Activated CD4-positive, alpha-beta T cell treated with anti-CD3 and anti-CD28 coated beads, Interleukin-2, amount 10 ng/mL, durations not matched to agents 24 days and 14 days (primary cell): ENCODE data around the gene SCFD2. TPM values are rescaled to one million over a fixed set of nuclear protein-coding genes. Genes with fewer than 3 reads are reported as not detected.

Source experiments
- DNase-seq: peaks from one replicate; pipeline ENCODE4 v3.0.0; 2022
- H3K27ac Mint-ChIP-seq: one replicate; pipeline ENCODE4 v1.8.0; 2022; ENCODE audit warnings: mild to moderate bottlenecking, mixed read lengths
- H3K27me3 Mint-ChIP-seq: one replicate; pipeline ENCODE4 v1.8.0; 2022; ENCODE audit warnings: mixed read lengths
- H3K36me3 Mint-ChIP-seq: one replicate; pipeline ENCODE4 v1.8.0; 2022; ENCODE audit warnings: low read depth, mild to moderate bottlenecking, mixed read lengths
- H3K4me1 Mint-ChIP-seq: one replicate; pipeline ENCODE4 v1.8.0; 2021; ENCODE audit warnings: mixed read lengths
- H3K4me3 Mint-ChIP-seq: one replicate; pipeline ENCODE4 v1.8.0; 2022; ENCODE audit warnings: mild to moderate bottlenecking, moderate library complexity, mixed read lengths
- H3K9me3 Mint-ChIP-seq: one replicate; pipeline ENCODE4 v1.8.0; 2021; ENCODE audit warnings: mixed read lengths
- intact Hi-C: fragments of 100-400 bp; cut with micrococcal nuclease; formaldehyde crosslinking; loops from one replicate; pipeline ENCODE4 v1.15.1; 2023
- total RNA-seq: library from RNA; stranded (reverse); gene quantifications from 2 replicates; pipeline ENCODE4 v1.2.3, GENCODE V29; 2022

The SCFD2 gene
- total RNA-seq, 1 donor from 2014 or later: 39.9 TPM

DNA sequence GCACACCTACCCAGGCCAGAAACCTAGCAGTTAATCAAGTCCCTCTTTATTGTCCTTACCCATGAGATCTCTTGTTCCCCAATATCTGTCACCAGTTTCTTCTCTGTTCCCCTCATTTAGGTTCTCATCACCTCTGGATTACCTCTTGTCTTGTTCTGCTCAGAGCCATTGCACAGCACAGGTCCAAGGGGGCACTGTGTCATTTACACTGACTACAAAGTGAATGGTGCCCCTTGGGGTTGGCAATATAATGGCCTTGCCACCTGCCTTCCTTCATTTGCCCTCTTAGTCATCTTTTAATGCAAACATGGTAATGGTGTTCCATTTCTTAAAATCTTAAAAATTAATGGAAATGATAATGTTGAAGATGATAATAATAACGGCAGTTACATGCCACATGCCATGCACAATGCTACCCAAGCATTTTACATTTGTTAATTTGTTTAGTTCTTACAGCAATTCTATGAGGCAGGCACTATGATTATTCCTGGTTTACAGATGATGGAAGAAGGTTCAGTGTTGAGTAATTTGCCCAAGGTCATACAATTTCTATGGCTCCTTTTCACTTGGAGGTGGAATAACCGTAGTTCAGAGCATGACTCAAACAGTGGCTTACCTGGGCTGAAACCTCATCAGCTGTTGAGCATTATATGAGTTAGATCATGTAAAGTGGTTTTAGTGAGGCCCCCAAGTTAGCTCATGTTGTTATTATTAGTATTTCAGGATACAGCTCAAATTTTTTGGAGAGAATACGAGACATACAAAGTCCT lies 385.9 kb downstream of the SCFD2 start:
- H3K4me1 Mint-ChIP-seq: peaks cover 6% of the 10 kb centered on the region
- no peaks in the 10 kb centered on the region for H3K27me3 Mint-ChIP-seq
- H3K27ac Mint-ChIP-seq: no peak overlapping the region
- no peaks in the 10 kb centered on the region for H3K9me3 Mint-ChIP-seq
- no peaks in the 10 kb centered on the region for H3K36me3 Mint-ChIP-seq
- DNase-seq: no peak
- no peak overlapping the region for H3K4me3 Mint-ChIP-seq
- intact Hi-C loops: loop anchor here (5.0 kb wide), 1 partner anchor 268 kb away; no protein-coding TSS in a partner anchor

DNA sequence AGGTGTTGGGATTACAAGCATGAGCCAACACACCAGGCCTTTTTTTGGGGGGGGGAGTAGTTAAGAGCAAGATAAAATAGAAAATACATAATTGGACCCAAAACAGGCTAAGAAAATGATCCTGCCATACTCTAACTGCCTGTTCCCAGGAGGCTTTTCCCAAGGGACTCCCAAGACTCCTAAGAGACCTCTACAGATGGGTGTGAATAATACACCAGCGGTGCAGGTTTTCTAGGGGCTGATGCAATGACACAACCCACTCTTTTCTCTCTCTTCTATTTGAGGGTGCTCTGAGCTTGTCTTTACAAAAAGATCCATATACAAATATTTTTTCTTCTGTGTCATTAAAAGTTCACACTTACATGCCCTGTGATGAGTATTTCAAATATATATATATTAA lies 386.8 kb downstream of the SCFD2 start:
- intact Hi-C loops: no loop called here
- Mint-ChIP-seq H3K4me3 (no peak overlapping the region), H3K4me1 (peaks cover 4% of the 10 kb centered on the region), H3K36me3 (no peaks in the 10 kb centered on the region), H3K27me3 (no peaks in the 10 kb centered on the region), H3K9me3 (no peaks in the 10 kb centered on the region), H3K27ac (no peak overlapping the region)
- DNase-seq: no peak

DNA sequence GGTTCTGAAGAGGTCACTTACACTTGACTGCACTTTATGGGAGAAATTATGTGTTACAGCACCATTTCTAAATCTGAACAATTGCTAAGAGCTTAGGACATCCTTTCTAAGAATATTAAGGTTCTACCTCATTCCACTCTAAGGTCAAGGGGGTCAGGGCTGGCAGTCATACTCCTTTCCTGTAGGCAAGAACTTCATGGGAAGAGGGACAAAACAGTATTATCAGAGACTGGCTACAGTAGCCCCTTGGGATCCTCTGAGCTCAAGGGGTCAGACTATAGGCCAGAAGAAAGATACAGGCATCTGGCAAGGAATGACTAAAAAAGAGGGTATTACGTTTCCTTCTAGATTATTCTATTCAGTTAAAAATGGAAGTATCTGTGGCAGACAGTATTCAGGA lies 388.6 kb downstream of the SCFD2 start:
- Mint-ChIP-seq H3K9me3 (peaks cover 4% of the 10 kb centered on the region), H3K27me3 (no peaks in the 10 kb centered on the region), H3K4me1 (no peaks in the 10 kb centered on the region), H3K27ac (no peak overlapping the region), H3K4me3 (no peak overlapping the region), H3K36me3 (no peaks in the 10 kb centered on the region)
- no peak for DNase-seq
- intact Hi-C loops: no loop called here

DNA sequence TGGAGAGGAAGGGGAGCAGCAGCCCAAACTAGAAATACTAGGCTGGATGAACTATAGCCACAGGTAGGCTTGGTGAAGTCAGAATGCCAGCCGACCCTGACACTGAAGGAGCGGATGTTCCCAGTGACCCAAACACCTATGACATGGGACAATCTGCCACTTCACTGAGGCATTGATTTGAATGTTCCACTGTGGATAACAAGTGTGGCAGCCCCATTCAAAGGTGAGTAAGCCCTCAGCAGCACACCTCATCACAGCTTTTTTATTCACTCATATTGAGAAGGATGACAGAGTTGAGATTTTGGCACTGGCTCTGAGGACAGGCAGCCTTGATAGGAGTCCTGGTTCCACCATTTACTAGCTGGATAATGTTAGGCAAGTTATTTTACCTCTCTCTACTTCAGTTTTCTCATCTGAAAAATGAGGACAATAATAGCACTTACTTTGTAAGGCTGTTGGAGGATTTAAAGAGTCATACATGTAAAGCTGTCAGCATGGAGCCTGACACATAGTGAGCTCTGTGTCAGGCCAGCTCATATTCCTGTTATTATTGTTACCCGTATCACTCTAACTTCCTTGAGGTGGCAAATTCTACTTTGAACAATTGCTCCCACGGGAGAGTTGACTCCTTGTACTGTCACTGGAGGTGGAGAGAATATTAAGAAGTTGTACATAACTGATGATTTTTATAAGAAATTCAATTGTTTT lies 389.2 kb downstream of the SCFD2 start:
- no peaks in the 10 kb centered on the region for H3K27me3 Mint-ChIP-seq
- intact Hi-C loops: no loop called here
- H3K36me3 Mint-ChIP-seq: no peaks in the 10 kb centered on the region
- H3K27ac Mint-ChIP-seq: no peak overlapping the region
- peaks cover 8% of the 10 kb centered on the region for H3K9me3 Mint-ChIP-seq
- DNase-seq: no peak
- no peaks in the 10 kb centered on the region for H3K4me1 Mint-ChIP-seq
- H3K4me3 Mint-ChIP-seq: no peak overlapping the region

DNA sequence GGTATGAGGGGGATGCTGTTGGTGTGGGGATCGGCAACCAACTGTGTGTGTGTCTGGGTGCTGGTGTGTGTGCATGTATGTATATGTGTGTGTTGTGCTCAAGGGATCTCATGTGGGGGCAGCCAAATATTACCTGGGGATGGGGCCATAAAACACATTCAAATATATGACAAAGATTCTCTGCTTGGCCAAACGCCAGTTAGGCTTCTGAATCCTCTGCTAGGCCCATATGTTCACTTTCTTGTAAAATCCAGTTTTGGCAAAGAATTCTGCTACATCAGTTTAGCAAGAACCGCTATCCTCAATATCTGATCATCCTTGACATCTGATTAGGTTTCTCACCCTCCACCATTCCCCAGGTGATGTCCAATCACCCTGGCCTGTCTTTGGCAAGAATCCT lies 397.2 kb downstream of the SCFD2 start:
- intact Hi-C loops: no loop called here
- Mint-ChIP-seq H3K27me3 (no peaks in the 10 kb centered on the region), H3K27ac (no peak overlapping the region), H3K9me3 (peaks cover 8% of the 10 kb centered on the region), H3K4me3 (no peak overlapping the region), H3K36me3 (no peaks in the 10 kb centered on the region), H3K4me1 (no peaks in the 10 kb centered on the region)
- DNase-seq: no peak

DNA sequence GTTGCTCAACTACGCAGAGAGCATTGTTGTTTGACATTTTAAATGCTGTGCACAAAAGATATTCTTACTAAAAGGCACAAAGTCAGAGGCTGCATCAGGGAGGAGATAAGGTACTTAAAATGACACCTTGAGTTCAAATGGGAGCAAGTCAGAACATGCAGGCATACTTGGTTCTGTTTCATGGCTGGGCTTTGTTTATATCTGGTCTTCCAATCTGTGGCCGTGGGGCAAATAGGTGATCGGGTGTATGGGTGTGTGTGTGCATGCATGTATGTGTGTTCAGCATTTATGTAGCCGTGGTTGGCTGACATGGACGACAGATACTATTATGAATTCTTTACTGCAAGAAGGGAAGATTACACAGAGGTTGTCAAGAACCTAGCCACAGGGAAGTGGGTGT lies 397.6 kb downstream of the SCFD2 start:
- peaks cover 8% of the 10 kb centered on the region for H3K9me3 Mint-ChIP-seq
- DNase-seq: no peak

DNA sequence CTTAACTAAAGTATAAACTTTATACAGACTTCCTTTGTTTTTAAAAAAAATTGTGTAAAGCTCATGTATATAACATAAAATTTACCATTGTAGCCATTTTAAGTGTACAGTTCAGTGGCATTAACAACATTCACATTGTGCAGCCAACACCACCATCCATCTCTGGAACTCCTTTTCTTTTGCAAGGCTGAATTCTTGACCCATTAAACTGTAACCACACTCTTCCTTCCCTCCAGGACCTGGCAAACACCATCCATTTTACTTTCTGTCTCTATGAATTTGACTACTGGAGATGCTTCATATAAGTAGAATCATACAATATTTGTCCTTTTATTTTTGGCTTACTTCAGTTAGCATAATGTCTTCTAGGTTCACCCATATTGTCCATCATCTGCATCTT lies 399.1 kb downstream of the SCFD2 start:
- Mint-ChIP-seq H3K9me3 (no peaks in the 10 kb centered on the region), H3K4me3 (no peak overlapping the region), H3K27ac (no peak overlapping the region), H3K4me1 (no peaks in the 10 kb centered on the region), H3K36me3 (no peaks in the 10 kb centered on the region), H3K27me3 (no peaks in the 10 kb centered on the region)
- DNase-seq: no peak
- intact Hi-C loops: no loop called here

More for the DNA sequence above, 397.6 kb downstream of the SCFD2 start:
- Mint-ChIP-seq H3K4me1 (no peaks in the 10 kb centered on the region), H3K27me3 (no peaks in the 10 kb centered on the region), H3K4me3 (no peak overlapping the region), H3K27ac (no peak overlapping the region), H3K36me3 (no peaks in the 10 kb centered on the region)
- intact Hi-C loops: no loop called here

DNA sequence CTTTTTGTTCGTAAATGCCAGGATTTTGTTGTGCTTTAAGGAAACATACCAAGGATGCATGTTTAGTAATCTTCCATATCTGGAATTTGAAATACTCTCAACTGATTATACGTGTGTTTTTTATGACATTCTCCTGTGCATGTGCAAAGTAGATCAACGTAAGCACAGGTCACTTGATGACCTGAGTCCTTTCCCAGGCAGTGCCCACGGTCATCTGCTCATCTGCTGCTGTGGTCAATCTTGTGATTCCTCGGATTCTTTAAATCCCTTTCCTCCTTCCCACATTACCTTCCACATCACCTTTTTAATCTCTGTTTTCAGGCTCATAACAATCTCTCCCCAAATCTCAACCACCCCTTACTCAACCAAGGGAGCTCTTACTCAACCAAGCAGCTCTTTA lies 399.7 kb downstream of the SCFD2 start:
- Mint-ChIP-seq H3K36me3 (no peaks in the 10 kb centered on the region), H3K27ac (no peak overlapping the region), H3K9me3 (no peaks in the 10 kb centered on the region), H3K4me1 (no peaks in the 10 kb centered on the region), H3K4me3 (no peak overlapping the region), H3K27me3 (no peaks in the 10 kb centered on the region)
- DNase-seq: no peak
- intact Hi-C loops: no loop called here

DNA sequence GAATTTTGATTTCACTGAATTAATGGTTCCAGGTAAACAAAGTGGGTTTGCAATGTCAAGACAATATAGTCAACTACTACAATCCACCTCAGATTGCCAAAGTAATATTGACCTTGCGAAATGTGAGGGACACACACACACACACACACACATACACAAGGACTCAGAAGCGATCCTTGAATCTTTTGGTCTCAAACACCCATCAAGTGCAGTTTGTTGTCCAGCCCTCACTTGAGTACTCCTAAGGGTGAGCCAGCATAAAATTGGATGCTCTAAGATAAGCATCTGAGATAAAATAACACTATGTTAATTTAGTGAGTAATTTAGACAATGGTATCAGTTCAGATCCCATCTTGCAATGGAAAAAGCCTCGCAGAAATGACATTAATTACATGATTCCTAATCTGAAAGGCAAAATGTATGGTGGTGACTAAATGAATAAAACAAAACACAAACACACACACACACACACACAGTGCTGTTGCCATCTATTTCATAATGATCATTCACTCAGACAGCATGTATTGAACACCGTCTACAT lies 401.2 kb downstream of the SCFD2 start:
- Mint-ChIP-seq H3K4me3 (no peak overlapping the region), H3K27me3 (no peaks in the 10 kb centered on the region), H3K4me1 (no peaks in the 10 kb centered on the region), H3K36me3 (no peaks in the 10 kb centered on the region), H3K9me3 (no peaks in the 10 kb centered on the region), H3K27ac (no peak overlapping the region)
- no peak for DNase-seq
- intact Hi-C loops: no loop called here

DNA sequence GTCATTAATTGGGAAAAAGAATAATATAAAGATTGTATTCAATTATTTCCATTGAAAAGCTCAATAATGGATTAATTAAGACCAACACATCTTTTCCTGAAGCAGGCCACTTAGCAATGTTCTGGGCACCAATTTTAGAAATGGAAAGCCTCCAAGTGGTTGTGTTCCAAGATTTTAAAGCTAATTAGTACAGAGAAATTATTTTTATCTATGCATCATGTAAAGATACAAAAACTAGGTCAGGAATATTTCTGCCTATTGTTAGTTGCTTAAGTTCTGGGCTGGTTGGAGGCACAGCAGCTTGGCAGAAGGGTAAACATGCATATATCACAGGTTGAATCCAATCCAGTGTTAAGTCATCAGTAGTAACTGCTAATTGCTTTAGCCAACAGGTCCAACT lies 401.9 kb downstream of the SCFD2 start:
- H3K4me1 Mint-ChIP-seq: no peaks in the 10 kb centered on the region
- no peak for DNase-seq
- H3K36me3 Mint-ChIP-seq: no peaks in the 10 kb centered on the region
- H3K9me3 Mint-ChIP-seq: no peaks in the 10 kb centered on the region
- no peak overlapping the region for H3K4me3 Mint-ChIP-seq
- no peaks in the 10 kb centered on the region for H3K27me3 Mint-ChIP-seq
- no peak overlapping the region for H3K27ac Mint-ChIP-seq
- intact Hi-C loops: no loop called here

DNA sequence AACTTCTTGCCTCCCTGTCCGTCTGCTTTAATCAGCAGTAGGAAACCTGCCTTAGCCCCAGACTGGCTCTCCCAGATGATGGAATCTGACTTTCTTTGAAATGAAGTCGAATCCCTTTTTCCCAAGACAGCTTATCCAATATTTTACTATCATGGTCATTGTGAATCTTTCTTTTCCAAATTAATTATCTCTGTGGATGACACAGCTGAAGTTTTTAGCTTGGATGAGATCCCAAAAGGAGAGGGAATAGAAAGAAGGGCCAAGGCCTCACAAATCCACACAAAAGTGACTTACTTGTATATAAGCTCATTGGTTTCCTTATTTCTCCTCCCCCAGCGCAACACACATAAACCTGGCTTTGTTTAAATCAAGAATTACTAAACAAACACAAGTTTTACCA lies 403.1 kb downstream of the SCFD2 start:
- Mint-ChIP-seq H3K4me3 (no peak overlapping the region), H3K4me1 (no peaks in the 10 kb centered on the region), H3K27me3 (no peaks in the 10 kb centered on the region), H3K36me3 (no peaks in the 10 kb centered on the region), H3K27ac (no peak overlapping the region), H3K9me3 (no peaks in the 10 kb centered on the region)
- intact Hi-C loops: no loop called here
- no peak for DNase-seq

DNA sequence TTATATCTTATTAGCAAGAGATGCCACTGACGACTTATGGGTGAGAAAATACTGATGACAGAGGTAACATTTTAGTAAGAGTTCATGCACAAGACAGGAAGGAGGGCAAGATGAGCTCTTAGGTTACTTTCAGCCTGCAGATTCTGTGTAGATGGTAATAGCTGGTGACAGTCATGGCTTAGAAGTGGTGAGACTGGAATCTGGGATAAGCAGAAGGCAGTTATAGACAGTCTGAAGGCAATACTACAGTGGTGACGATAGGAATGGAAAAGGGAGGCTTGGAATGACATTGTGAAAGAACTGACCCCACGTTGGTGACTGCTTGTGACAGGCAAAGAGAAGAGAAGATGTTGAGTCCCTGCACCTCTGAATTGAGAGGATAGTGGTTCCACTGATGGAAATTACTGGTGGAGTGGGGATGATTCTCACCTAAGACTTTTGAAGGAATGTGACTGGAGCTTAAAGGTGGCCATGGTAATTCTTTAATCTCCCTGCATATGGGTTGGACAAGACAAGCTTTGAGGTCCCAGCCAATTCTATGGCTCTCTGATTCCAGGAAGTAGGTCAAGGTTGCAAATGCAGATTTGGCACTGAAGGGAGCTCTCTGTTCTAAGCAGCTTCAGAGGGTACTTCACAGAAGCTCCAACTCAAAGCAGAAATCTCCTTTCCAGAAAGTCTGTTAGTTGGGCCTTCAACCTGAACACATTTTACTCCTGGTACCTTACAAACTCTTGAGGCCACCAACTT lies 404.0 kb downstream of the SCFD2 start:
- H3K27ac Mint-ChIP-seq: no peak overlapping the region
- no peak for DNase-seq
- no peaks in the 10 kb centered on the region for H3K9me3 Mint-ChIP-seq
- intact Hi-C loops: no loop called here
- H3K4me3 Mint-ChIP-seq: no peak overlapping the region
- no peaks in the 10 kb centered on the region for H3K4me1 Mint-ChIP-seq
- H3K27me3 Mint-ChIP-seq: no peaks in the 10 kb centered on the region
- H3K36me3 Mint-ChIP-seq: no peaks in the 10 kb centered on the region

DNA sequence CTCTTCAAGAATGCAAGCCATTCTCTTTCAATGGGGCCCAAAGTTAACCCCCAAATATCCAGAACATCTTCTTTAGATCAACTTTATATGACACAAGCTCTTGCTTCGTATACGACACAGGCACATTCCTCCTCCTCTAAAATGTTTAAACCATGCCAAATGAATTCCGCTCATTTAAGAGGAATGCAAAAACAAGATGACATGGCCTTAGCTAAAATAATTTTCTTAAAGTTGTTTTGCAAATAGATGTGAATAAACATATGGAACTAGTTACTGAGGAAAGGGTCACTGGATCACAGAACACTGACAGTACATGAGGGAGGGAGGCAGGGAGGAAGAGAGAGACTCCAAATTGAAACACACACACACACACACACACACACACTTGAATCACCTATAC lies 406.3 kb downstream of the SCFD2 start:
- Mint-ChIP-seq H3K27ac (no peak overlapping the region), H3K27me3 (no peaks in the 10 kb centered on the region), H3K9me3 (no peaks in the 10 kb centered on the region), H3K4me3 (no peak overlapping the region), H3K4me1 (no peaks in the 10 kb centered on the region), H3K36me3 (no peaks in the 10 kb centered on the region)
- intact Hi-C loops: no loop called here
- no peak for DNase-seq
